Glutamatergic neuron (in vitro differentiated cells): ENCODE measurements around the gene TBC1D5. TPM values are rescaled to one million over a fixed set of nuclear protein-coding genes. Genes with fewer than 3 reads are reported as not detected.
"Not testable (repeated sequence)": the region's sequence is repeated elsewhere in the genome, so short reads cannot be mapped to it uniquely, and the experiment has no call there.

Experiments
- DNase-seq: peaks from one replicate; pipeline ENCODE4 v3.0.0; 2022
- H3K27ac Mint-ChIP-seq: one replicate; pipeline ENCODE4 v1.8.0; 2020; ENCODE audit warnings: mild to moderate bottlenecking, mixed read lengths, inconsistent platforms; ENCODE audit not compliant: unreplicated experiment
- H3K27me3 Mint-ChIP-seq: one replicate; pipeline ENCODE4 v1.8.0; 2020; ENCODE audit warnings: mild to moderate bottlenecking, moderate library complexity, mixed read lengths, inconsistent platforms; ENCODE audit not compliant: unreplicated experiment
- H3K36me3 Mint-ChIP-seq: one replicate; pipeline ENCODE4 v1.8.0; 2020; ENCODE audit warnings: mild to moderate bottlenecking, mixed read lengths, inconsistent platforms; ENCODE audit not compliant: unreplicated experiment
- H3K4me1 Mint-ChIP-seq: one replicate; pipeline ENCODE4 v1.8.0; 2020; ENCODE audit warnings: mild to moderate bottlenecking, low read depth, mixed read lengths, inconsistent platforms; ENCODE audit not compliant: unreplicated experiment
- H3K4me3 Mint-ChIP-seq: one replicate; pipeline ENCODE4 v1.8.0; 2020; ENCODE audit warnings: mild to moderate bottlenecking, mixed read lengths, inconsistent platforms; ENCODE audit not compliant: unreplicated experiment
- H3K9me3 Mint-ChIP-seq: one replicate; pipeline ENCODE4 v1.8.0; 2020; ENCODE audit warnings: mild to moderate bottlenecking, moderate library complexity, mixed read lengths, inconsistent platforms; ENCODE audit not compliant: unreplicated experiment
- CTCF ChIP-seq: fragments of 200-600 bp; sonication (generic); IDR thresholded peaks from one replicate; pipeline ENCODE4 v1.5.0; 2021; ENCODE audit not compliant: partially characterized antibody, unreplicated experiment
- total RNA-seq: library from RNA; stranded (reverse); fragmentation: NEBNext Ultra II Directional; extraction: Animal tissue kit (Norgen Biotek cat#: 25700); gene quantifications from one replicate; pipeline ENCODE4 v1.2.1, GENCODE V29; 2021; ENCODE audit not compliant: unreplicated experiment

Gene TBC1D5
- total RNA-seq, 1 donor from 2014 or later, result 40.2 TPM

- peaks cover 7% of the 10 kb centered on the region for H3K36me3 Mint-ChIP-seq
- TF ChIP-seq CTCF, result no peak
- H3K4me1 Mint-ChIP-seq, result no peaks in the 10 kb centered on the region
- H3K27ac Mint-ChIP-seq, result no peak overlapping the region
- peaks cover 2% of the 10 kb centered on the region for H3K9me3 Mint-ChIP-seq
- no peaks in the 10 kb centered on the region for H3K27me3 Mint-ChIP-seq
- H3K4me3 Mint-ChIP-seq, result no peak overlapping the region
- DNase-seq, result no peak
Measured at GRCh38 chr3:17396036-17396435, 346.4 kb downstream of the TBC1D5 start.

- no peak overlapping the region for H3K4me3 Mint-ChIP-seq
- no peak for TF ChIP-seq CTCF
- H3K36me3 Mint-ChIP-seq, result peaks cover 7% of the 10 kb centered on the region
- DNase-seq, result no peak
- H3K9me3 Mint-ChIP-seq, result peaks cover 2% of the 10 kb centered on the region
- H3K27me3 Mint-ChIP-seq, result no peaks in the 10 kb centered on the region
- no peak overlapping the region for H3K27ac Mint-ChIP-seq
- H3K4me1 Mint-ChIP-seq, result no peaks in the 10 kb centered on the region
Measured at GRCh38 chr3:17394541-17395155, 347.8 kb downstream of the TBC1D5 start.

- DNase-seq, H3K4me3 Mint-ChIP-seq, H3K36me3 Mint-ChIP-seq, H3K4me1 Mint-ChIP-seq, H3K27ac Mint-ChIP-seq, H3K27me3 Mint-ChIP-seq, H3K9me3 Mint-ChIP-seq: not testable (repeated sequence)
Measured at GRCh38 chr3:17392516-17392915, 349.9 kb downstream of the TBC1D5 start.

- H3K36me3 Mint-ChIP-seq, result peaks cover 7% of the 10 kb centered on the region
- H3K4me3 Mint-ChIP-seq, result no peak overlapping the region
- TF ChIP-seq CTCF, result no peak
- H3K9me3 Mint-ChIP-seq, result peaks cover 2% of the 10 kb centered on the region
- H3K4me1 Mint-ChIP-seq, result no peaks in the 10 kb centered on the region
- no peak overlapping the region for H3K27ac Mint-ChIP-seq
- DNase-seq, result no peak
- no peaks in the 10 kb centered on the region for H3K27me3 Mint-ChIP-seq
Measured at GRCh38 chr3:17390785-17391184, 351.6 kb downstream of the TBC1D5 start.

GRCh38 chr3:17387108-17387507 lies 355.3 kb downstream of the TBC1D5 start:
- no peaks in the 10 kb centered on the region for H3K9me3 Mint-ChIP-seq
- H3K36me3 Mint-ChIP-seq, result no peaks in the 10 kb centered on the region
- no peak overlapping the region for H3K27ac Mint-ChIP-seq
- H3K4me3 Mint-ChIP-seq, result no peak overlapping the region
- H3K4me1 Mint-ChIP-seq, result no peaks in the 10 kb centered on the region
- DNase-seq, result no peak
- H3K27me3 Mint-ChIP-seq, result no peaks in the 10 kb centered on the region
- TF ChIP-seq CTCF, result no peak
